ENCODE data around the gene CCDC170.

Gene CCDC170

DNA sequence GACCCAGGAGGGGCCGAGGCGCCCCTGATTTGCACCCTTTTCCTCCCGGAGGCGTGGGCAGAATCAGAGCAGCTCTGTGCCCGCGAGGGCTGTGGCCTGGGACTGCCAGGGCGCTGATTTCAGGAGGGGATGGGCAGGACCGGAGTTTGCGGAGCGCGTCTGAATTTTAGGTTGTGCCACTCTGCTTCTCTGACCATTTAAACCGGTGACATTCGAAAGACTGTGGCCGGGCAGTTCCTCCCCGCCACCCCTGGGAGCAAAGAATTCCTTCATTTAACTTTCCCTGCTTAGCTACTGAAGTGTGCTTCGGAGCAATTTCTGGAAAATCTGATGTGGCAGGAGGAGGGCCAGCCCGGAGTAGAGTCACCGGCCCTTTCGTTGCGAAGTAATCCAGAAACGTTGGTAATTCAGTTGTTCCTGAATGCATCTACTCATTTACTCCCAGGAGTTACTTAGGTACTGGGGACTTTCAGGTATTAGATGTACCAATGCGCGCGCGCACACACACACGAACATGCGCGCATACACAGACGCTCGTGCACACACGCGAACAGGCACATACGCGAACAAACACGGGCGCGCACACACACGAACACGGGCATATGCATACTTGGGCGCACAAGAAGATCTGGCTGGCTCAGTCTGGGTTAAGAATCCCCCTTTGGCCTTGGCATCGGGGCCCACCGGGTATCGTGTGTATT, 568 bp downstream of the CCDC170 start:
- Histone ChIP-seq H3K36me3 (ENCODE audit: insufficient read depth, low read length) (no peaks in the 10 kb centered on the region), H2AFZ (ENCODE audit: low read length, unreplicated experiment) (peak overlapping the region; percentile 98), H3K27me3 (ENCODE audit: insufficient read depth, low read length) (no peaks in the 10 kb centered on the region), H3K27ac (ENCODE audit: low read depth, low read length) (peak overlapping the region; percentile 19; the same call in 1 of the 2 replicates), H3K4me1 (ENCODE audit: control insufficient read depth, insufficient read depth, low read length, unreplicated experiment) (peaks cover 5% of the 10 kb centered on the region), H3K4me3 (ENCODE audit: low read depth, low read length) (peak overlapping the region; percentile 89), H3K79me2 (ENCODE audit: control insufficient read depth, insufficient read depth, low read length, unreplicated experiment) (no peaks in the 10 kb centered on the region)

DNA sequence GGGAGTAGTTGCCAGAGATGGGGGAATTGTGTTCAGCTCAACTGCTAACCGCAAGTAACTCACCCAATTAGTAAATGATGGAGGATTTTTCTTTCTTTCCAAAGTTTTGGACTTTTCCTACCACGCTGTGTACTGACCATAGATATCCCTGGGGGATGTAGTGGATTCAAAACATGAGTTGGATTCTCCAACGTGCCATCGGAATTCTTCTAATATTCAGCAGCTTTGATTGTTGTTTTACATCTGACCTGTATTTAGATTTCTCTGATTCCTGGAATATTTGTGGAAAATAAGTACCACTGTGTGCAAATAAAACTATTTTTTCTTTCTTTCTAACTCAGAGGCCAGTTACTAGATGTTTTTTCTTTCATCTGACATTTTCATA, 1.1 kb downstream of the CCDC170 start:
- Histone ChIP-seq H3K79me2 (ENCODE audit: control insufficient read depth, insufficient read depth, low read length, unreplicated experiment) (no peaks in the 10 kb centered on the region), H3K27ac (ENCODE audit: low read depth, low read length) (no peak overlapping the region), H3K36me3 (ENCODE audit: insufficient read depth, low read length) (no peaks in the 10 kb centered on the region), H2AFZ (ENCODE audit: low read length, unreplicated experiment) (peak overlapping the region; percentile 98), H3K4me3 (ENCODE audit: low read depth, low read length) (peak overlapping the region; percentile 89), H3K27me3 (ENCODE audit: insufficient read depth, low read length) (no peaks in the 10 kb centered on the region), H3K4me1 (ENCODE audit: control insufficient read depth, insufficient read depth, low read length, unreplicated experiment) (peaks cover 5% of the 10 kb centered on the region)

DNA sequence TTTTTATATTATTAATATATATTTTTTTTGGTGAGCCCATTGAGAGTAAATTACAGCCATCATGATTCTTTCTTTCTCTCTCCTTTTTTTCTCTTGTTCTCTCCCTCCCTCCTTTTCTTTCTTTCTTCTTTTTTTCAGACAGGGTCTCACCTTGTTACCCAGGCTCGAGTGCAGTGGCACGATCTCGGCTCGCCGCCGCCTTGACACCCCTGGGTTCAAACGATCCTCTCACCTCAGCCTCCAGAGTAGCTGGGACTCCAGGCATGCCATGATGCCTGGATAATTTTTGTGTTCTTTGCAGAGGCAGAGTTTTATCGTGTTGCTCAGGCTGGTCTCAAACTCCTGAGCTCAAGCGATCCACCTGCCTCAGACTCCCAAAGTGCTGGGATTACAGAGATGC, 1.6 kb downstream of the CCDC170 start:
- no peak overlapping the region for H3K27ac ChIP-seq (ENCODE audit: low read depth, low read length)
- H3K79me2 ChIP-seq (ENCODE audit: control insufficient read depth, insufficient read depth, low read length, unreplicated experiment) = no peaks in the 10 kb centered on the region
- H3K36me3 ChIP-seq (ENCODE audit: insufficient read depth, low read length) = no peaks in the 10 kb centered on the region
- no peak overlapping the region for H3K4me3 ChIP-seq (ENCODE audit: low read depth, low read length)
- H3K4me1 ChIP-seq (ENCODE audit: control insufficient read depth, insufficient read depth, low read length, unreplicated experiment) = peaks cover 5% of the 10 kb centered on the region
- H2AFZ ChIP-seq (ENCODE audit: low read length, unreplicated experiment) = no peak overlapping the region
- H3K27me3 ChIP-seq (ENCODE audit: insufficient read depth, low read length) = no peaks in the 10 kb centered on the region

DNA sequence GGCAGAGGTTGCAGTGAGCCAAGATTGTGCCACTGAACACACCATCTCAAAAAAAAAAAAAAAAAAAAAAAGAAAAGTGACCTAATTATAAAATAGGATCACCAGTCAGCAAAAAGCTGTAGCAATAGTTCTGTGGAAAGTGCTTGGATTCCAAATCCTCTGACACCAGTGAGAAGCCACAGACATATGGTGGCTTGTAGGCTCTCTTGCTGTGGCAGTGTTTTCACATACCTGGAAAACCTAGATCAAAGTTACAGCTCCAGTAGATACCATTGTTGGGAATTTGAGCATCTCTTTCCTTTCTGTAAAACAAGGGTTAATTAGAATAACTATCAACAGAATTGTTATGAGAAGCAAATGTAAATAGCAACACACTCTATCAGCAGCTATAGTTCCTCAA, 4.1 kb downstream of the CCDC170 start:
- Histone ChIP-seq H3K36me3 (ENCODE audit: insufficient read depth, low read length) (no peaks in the 10 kb centered on the region), H3K27me3 (ENCODE audit: insufficient read depth, low read length) (no peaks in the 10 kb centered on the region), H3K4me1 (ENCODE audit: control insufficient read depth, insufficient read depth, low read length, unreplicated experiment) (peaks cover 13% of the 10 kb centered on the region), H2AFZ (ENCODE audit: low read length, unreplicated experiment) (no peak overlapping the region), H3K79me2 (ENCODE audit: control insufficient read depth, insufficient read depth, low read length, unreplicated experiment) (no peaks in the 10 kb centered on the region), H3K4me3 (ENCODE audit: low read depth, low read length) (no peak overlapping the region), H3K27ac (ENCODE audit: low read depth, low read length) (no peak overlapping the region)

- no peak overlapping the region for H2AFZ ChIP-seq (ENCODE audit: low read length, unreplicated experiment)
- H3K27me3 ChIP-seq (ENCODE audit: insufficient read depth, low read length) = no peaks in the 10 kb centered on the region
- H3K4me3 ChIP-seq (ENCODE audit: low read depth, low read length) = no peak overlapping the region
- no peaks in the 10 kb centered on the region for H3K36me3 ChIP-seq (ENCODE audit: insufficient read depth, low read length)
- peaks cover 11% of the 10 kb centered on the region for H3K4me1 ChIP-seq (ENCODE audit: control insufficient read depth, insufficient read depth, low read length, unreplicated experiment)
- no peaks in the 10 kb centered on the region for H3K79me2 ChIP-seq (ENCODE audit: control insufficient read depth, insufficient read depth, low read length, unreplicated experiment)
- no peak overlapping the region for H3K27ac ChIP-seq (ENCODE audit: low read depth, low read length)
These were observed 4.5 kb downstream of the CCDC170 start for GRCh38 chr6:151498327-151498726.

- no peaks in the 10 kb centered on the region for H3K36me3 ChIP-seq (ENCODE audit: insufficient read depth, low read length)
- H2AFZ ChIP-seq (ENCODE audit: low read length, unreplicated experiment) = no peak overlapping the region
- H3K4me1 ChIP-seq (ENCODE audit: control insufficient read depth, insufficient read depth, low read length, unreplicated experiment) = peaks cover 8% of the 10 kb centered on the region
- no peak overlapping the region for H3K27ac ChIP-seq (ENCODE audit: low read depth, low read length)
- no peaks in the 10 kb centered on the region for H3K27me3 ChIP-seq (ENCODE audit: insufficient read depth, low read length)
- H3K79me2 ChIP-seq (ENCODE audit: control insufficient read depth, insufficient read depth, low read length, unreplicated experiment) = no peaks in the 10 kb centered on the region
- H3K4me3 ChIP-seq (ENCODE audit: low read depth, low read length) = no peak overlapping the region
These were observed 5.7 kb downstream of the CCDC170 start for GRCh38 chr6:151499551-151499950.

- no peaks in the 10 kb centered on the region for H3K79me2 ChIP-seq (ENCODE audit: control insufficient read depth, insufficient read depth, low read length, unreplicated experiment)
- peak overlapping the region; percentile 41 for H2AFZ ChIP-seq (ENCODE audit: low read length, unreplicated experiment)
- no peaks in the 10 kb centered on the region for H3K36me3 ChIP-seq (ENCODE audit: insufficient read depth, low read length)
- no peaks in the 10 kb centered on the region for H3K27me3 ChIP-seq (ENCODE audit: insufficient read depth, low read length)
- no peak overlapping the region for H3K4me3 ChIP-seq (ENCODE audit: low read depth, low read length)
- H3K27ac ChIP-seq (ENCODE audit: low read depth, low read length) = no peak overlapping the region
- peaks cover 8% of the 10 kb centered on the region for H3K4me1 ChIP-seq (ENCODE audit: control insufficient read depth, insufficient read depth, low read length, unreplicated experiment)
These were observed 7.8 kb downstream of the CCDC170 start for GRCh38 chr6:151501511-151502136.

DNA sequence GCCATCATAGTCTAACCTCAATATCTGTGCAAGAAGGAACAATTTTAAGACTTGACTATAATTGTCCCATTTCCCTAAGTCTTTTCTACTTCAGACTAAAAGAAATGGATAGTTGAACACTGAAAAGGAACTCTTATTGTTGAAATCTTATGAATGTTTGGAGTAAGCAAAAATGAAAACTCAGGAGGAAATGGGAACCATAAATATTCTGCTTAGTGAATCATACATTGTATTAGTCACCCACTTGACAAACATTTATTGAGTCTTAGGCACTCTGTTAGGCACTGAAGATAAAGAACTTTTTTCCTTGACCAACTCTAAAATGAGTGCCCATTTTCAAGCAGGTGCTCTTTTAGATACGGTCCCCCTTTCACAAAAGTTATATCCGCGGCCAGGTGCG, 8.7 kb downstream of the CCDC170 start:
- Histone ChIP-seq H3K27me3 (ENCODE audit: insufficient read depth, low read length) (no peaks in the 10 kb centered on the region), H3K79me2 (ENCODE audit: control insufficient read depth, insufficient read depth, low read length, unreplicated experiment) (no peaks in the 10 kb centered on the region), H2AFZ (ENCODE audit: low read length, unreplicated experiment) (peak overlapping the region; percentile 90), H3K4me3 (ENCODE audit: low read depth, low read length) (no peak overlapping the region), H3K4me1 (ENCODE audit: control insufficient read depth, insufficient read depth, low read length, unreplicated experiment) (peaks cover 8% of the 10 kb centered on the region), H3K27ac (ENCODE audit: low read depth, low read length) (peak overlapping the region; percentile 30; the same call in 1 of the 2 replicates), H3K36me3 (ENCODE audit: insufficient read depth, low read length) (no peaks in the 10 kb centered on the region)

DNA sequence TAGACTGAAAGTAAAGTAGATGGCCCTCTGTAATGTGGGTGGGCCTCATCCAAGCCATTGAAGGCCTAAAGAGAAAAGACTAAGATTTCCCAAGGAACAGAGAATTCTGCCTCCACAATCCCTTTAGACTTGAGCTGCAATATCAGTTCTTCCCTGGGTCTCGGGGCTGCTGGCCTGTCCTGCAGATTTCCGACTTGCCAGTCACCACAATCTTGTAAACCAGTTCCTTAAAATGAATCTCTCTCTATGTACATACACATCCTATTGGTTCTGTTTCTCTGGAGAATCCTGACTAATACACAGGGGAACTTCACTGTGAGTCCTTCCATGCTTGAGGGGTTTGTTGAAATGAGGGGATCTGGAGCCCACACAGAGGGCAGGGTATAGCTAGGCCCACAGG, 12.9 kb downstream of the CCDC170 start:
- H3K4me3 ChIP-seq (ENCODE audit: low read depth, low read length) = no peak overlapping the region
- no peaks in the 10 kb centered on the region for H3K27me3 ChIP-seq (ENCODE audit: insufficient read depth, low read length)
- H2AFZ ChIP-seq (ENCODE audit: low read length, unreplicated experiment) = no peak overlapping the region
- H3K4me1 ChIP-seq (ENCODE audit: control insufficient read depth, insufficient read depth, low read length, unreplicated experiment) = peaks cover 7% of the 10 kb centered on the region
- H3K79me2 ChIP-seq (ENCODE audit: control insufficient read depth, insufficient read depth, low read length, unreplicated experiment) = no peaks in the 10 kb centered on the region
- H3K36me3 ChIP-seq (ENCODE audit: insufficient read depth, low read length) = no peaks in the 10 kb centered on the region
- H3K27ac ChIP-seq (ENCODE audit: low read depth, low read length) = no peak overlapping the region

DNA sequence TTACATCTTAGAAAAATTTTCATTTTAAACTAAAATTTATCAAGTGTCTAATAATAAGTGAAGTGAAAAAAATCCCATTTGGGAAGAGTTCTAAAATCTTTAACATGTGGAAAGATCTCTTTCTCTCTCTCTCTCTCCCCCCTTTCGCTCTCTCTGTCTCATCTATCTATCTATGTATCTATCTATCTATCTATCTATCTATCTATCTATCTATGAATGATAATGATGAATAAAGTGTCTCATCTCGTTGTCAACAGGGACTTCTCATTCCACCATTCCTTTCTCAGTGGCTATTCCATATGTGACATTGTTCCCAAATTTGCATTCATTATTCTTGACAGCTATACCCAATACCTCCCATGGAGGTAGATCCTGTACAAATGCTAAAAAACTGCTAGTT, 15.2 kb downstream of the CCDC170 start:
- H3K4me3 ChIP-seq (ENCODE audit: low read depth, low read length) = no peak overlapping the region
- no peaks in the 10 kb centered on the region for H3K79me2 ChIP-seq (ENCODE audit: control insufficient read depth, insufficient read depth, low read length, unreplicated experiment)
- H3K36me3 ChIP-seq (ENCODE audit: insufficient read depth, low read length) = no peaks in the 10 kb centered on the region
- H3K27me3 ChIP-seq (ENCODE audit: insufficient read depth, low read length) = no peaks in the 10 kb centered on the region
- no peak overlapping the region for H3K27ac ChIP-seq (ENCODE audit: low read depth, low read length)
- H3K4me1 ChIP-seq (ENCODE audit: control insufficient read depth, insufficient read depth, low read length, unreplicated experiment) = no peaks in the 10 kb centered on the region
- H2AFZ ChIP-seq (ENCODE audit: low read length, unreplicated experiment) = no peak overlapping the region

DNA sequence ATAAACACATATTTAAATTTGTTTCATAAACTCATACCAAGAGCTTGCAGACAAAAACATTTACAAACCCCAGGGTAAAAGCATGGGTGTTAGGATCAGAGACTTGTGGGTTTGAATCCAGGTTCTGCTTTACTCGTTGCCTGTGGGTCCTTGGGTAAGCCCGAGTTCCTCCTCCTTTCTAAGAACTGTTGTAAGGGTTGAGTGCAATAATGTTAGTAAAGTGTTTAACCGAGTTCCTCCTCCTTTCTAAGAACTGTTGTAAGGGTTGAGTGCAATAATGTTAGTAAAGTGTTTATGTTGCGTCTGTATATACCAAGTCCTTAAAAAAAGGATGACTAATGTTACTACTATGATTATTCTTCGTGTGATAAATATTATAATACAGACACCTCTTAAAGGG, 18.7 kb downstream of the CCDC170 start:
- Histone ChIP-seq H2AFZ (ENCODE audit: low read length, unreplicated experiment) (no peak overlapping the region), H3K27me3 (ENCODE audit: insufficient read depth, low read length) (no peaks in the 10 kb centered on the region), H3K79me2 (ENCODE audit: control insufficient read depth, insufficient read depth, low read length, unreplicated experiment) (no peaks in the 10 kb centered on the region), H3K36me3 (ENCODE audit: insufficient read depth, low read length) (no peaks in the 10 kb centered on the region), H3K27ac (ENCODE audit: low read depth, low read length) (no peak overlapping the region), H3K4me1 (ENCODE audit: control insufficient read depth, insufficient read depth, low read length, unreplicated experiment) (no peaks in the 10 kb centered on the region), H3K4me3 (ENCODE audit: low read depth, low read length) (no peak overlapping the region)

All from ACC112 (cell line).